ENCODE measurements around the gene CREM.

CREM gene

GRCh38 chr10:35188954-35189353 lies 62.3 kb downstream of the CREM start:
- H3K79me1 ChIP-seq (ENCODE audit: low read length) = no peaks in the 10 kb centered on the region
- H3K36me3 ChIP-seq (ENCODE audit: control insufficient read depth in 1 of 2, insufficient read depth in 2 of 2, low read length in 2 of 2) = peaks cover 0 to under 1% of the 10 kb centered on the region in 2 experiments
- no peak overlapping the region for H3K23ac ChIP-seq (ENCODE audit: low read length)
- H2BK12ac ChIP-seq (ENCODE audit: low read length) = no peak overlapping the region
- H3K4me3 ChIP-seq (ENCODE audit: low read depth, low read length) = no peak overlapping the region
- no peak overlapping the region for H3K4ac ChIP-seq (ENCODE audit: low read depth, low read length)
- no peak overlapping the region for H3K27ac ChIP-seq (ENCODE audit: low read depth, low read length)
- H3K14ac ChIP-seq (ENCODE audit: low read length) = no peak overlapping the region
- no peak overlapping the region for H2BK5ac ChIP-seq (ENCODE audit: low read depth, low read length, poor library complexity)
- H4K12ac ChIP-seq (ENCODE audit: low read depth, low read length) = no peak overlapping the region
- H3K9ac ChIP-seq (ENCODE audit: low read length) = no peak overlapping the region
- H3K4me2 ChIP-seq (ENCODE audit: low read length) = no peak overlapping the region
- no peak overlapping the region for H3K18ac ChIP-seq (ENCODE audit: low read length)
- H2AFZ ChIP-seq (ENCODE audit: insufficient read depth, low read length, poor library complexity) = no peak overlapping the region
- no peaks in the 10 kb centered on the region for H3K9me3 ChIP-seq (ENCODE audit: insufficient read depth, low read depth, low read length)
- no peaks in the 10 kb centered on the region for H3K27me3 ChIP-seq (ENCODE audit: insufficient read depth, low read length)
- no CpG with 5 or more reads among the region's 3 CpGs for WGBS (ENCODE audit: extremely low coverage, insufficient coverage, insufficient read length)
- no peak overlapping the region for H4K91ac ChIP-seq (ENCODE audit: low read depth, low read length)
- H4K8ac ChIP-seq (ENCODE audit: low read depth, low read length) = no peak overlapping the region
- no peak overlapping the region for H2BK120ac ChIP-seq (ENCODE audit: insufficient read depth, low read length, poor library complexity)
- no peak overlapping the region for H2AK5ac ChIP-seq (ENCODE audit: low read length)
- no peaks in the 10 kb centered on the region for H3K79me2 ChIP-seq (ENCODE audit: control insufficient read depth, insufficient read depth, low read length, poor library complexity)
- H3K4me1 ChIP-seq (ENCODE audit: control insufficient read depth in 1 of 2, insufficient read depth in 2 of 2, low read length in 2 of 2) = peaks cover 2 to 5% of the 10 kb centered on the region in 2 experiments
- DNase-seq = no peak

- WGBS (ENCODE audit: extremely low coverage, insufficient coverage, insufficient read length) = no CpG with 5 or more reads among the region's 2 CpGs
- H3K23ac ChIP-seq (ENCODE audit: low read length) = no peak overlapping the region
- H4K12ac ChIP-seq (ENCODE audit: low read depth, low read length) = no peak overlapping the region
- no peak for DNase-seq
- no peaks in the 10 kb centered on the region for H3K79me2 ChIP-seq (ENCODE audit: control insufficient read depth, insufficient read depth, low read length, poor library complexity)
- peak overlapping the region; percentile 49 for H2AK5ac ChIP-seq (ENCODE audit: low read length)
- H3K18ac ChIP-seq (ENCODE audit: low read length) = no peak overlapping the region
- H3K27me3 ChIP-seq (ENCODE audit: insufficient read depth, low read length) = no peaks in the 10 kb centered on the region
- no peak overlapping the region for H4K91ac ChIP-seq (ENCODE audit: low read depth, low read length)
- no peak overlapping the region for H3K14ac ChIP-seq (ENCODE audit: low read length)
- no peak overlapping the region for H3K9ac ChIP-seq (ENCODE audit: low read length)
- H3K27ac ChIP-seq (ENCODE audit: low read depth, low read length) = no peak overlapping the region
- no peak overlapping the region for H3K4me2 ChIP-seq (ENCODE audit: low read length)
- H2BK12ac ChIP-seq (ENCODE audit: low read length) = peak overlapping the region; percentile 15
- peak overlapping the region; percentile 12 for H4K8ac ChIP-seq (ENCODE audit: low read depth, low read length)
- no peak overlapping the region for H3K4ac ChIP-seq (ENCODE audit: low read depth, low read length)
- H3K79me1 ChIP-seq (ENCODE audit: low read length) = peaks cover 3% of the 10 kb centered on the region
- no peaks in the 10 kb centered on the region for H3K9me3 ChIP-seq (ENCODE audit: insufficient read depth, low read depth, low read length)
- H3K4me1 ChIP-seq (ENCODE audit: control insufficient read depth in 1 of 2, insufficient read depth in 2 of 2, low read length in 2 of 2) = peaks cover 2 to 5% of the 10 kb centered on the region in 2 experiments
- no peak overlapping the region for H2AFZ ChIP-seq (ENCODE audit: insufficient read depth, low read length, poor library complexity)
- no peak overlapping the region for H2BK5ac ChIP-seq (ENCODE audit: low read depth, low read length, poor library complexity)
- no peaks in the 10 kb centered on the region for H3K36me3 ChIP-seq (ENCODE audit: control insufficient read depth in 1 of 2, insufficient read depth in 2 of 2, low read length in 2 of 2)
- H3K4me3 ChIP-seq (ENCODE audit: low read depth, low read length) = no peak overlapping the region
- H2BK120ac ChIP-seq (ENCODE audit: insufficient read depth, low read length, poor library complexity) = no peak overlapping the region
These were observed 64.9 kb downstream of the CREM start for GRCh38 chr10:35191523-35191922.

GRCh38 chr10:35192645-35193249 lies 66.1 kb downstream of the CREM start:
- Histone ChIP-seq H3K4me1 (ENCODE audit: control insufficient read depth in 1 of 2, insufficient read depth in 2 of 2, low read length in 2 of 2) (peaks cover 2 to 5% of the 10 kb centered on the region in 2 experiments), H3K23ac (ENCODE audit: low read length) (no peak overlapping the region), H3K4me3 (ENCODE audit: low read depth, low read length) (no peak overlapping the region), H3K14ac (ENCODE audit: low read length) (no peak overlapping the region), H2BK12ac (ENCODE audit: low read length) (no peak overlapping the region), H3K9me3 (ENCODE audit: insufficient read depth, low read depth, low read length) (no peaks in the 10 kb centered on the region), H3K4me2 (ENCODE audit: low read length) (no peak overlapping the region), H4K12ac (ENCODE audit: low read depth, low read length) (no peak overlapping the region), H3K18ac (ENCODE audit: low read length) (no peak overlapping the region), H3K79me1 (ENCODE audit: low read length) (peaks cover 3% of the 10 kb centered on the region), H2BK5ac (ENCODE audit: low read depth, low read length, poor library complexity) (no peak overlapping the region), H3K4ac (ENCODE audit: low read depth, low read length) (no peak overlapping the region), H3K27me3 (ENCODE audit: insufficient read depth, low read length) (no peaks in the 10 kb centered on the region), H2AK5ac (ENCODE audit: low read length) (no peak overlapping the region), H3K27ac (ENCODE audit: low read depth, low read length) (peak overlapping the region; percentile 14), H4K8ac (ENCODE audit: low read depth, low read length) (no peak overlapping the region), H3K9ac (ENCODE audit: low read length) (no peak overlapping the region), H2AFZ (ENCODE audit: insufficient read depth, low read length, poor library complexity) (no peak overlapping the region), H2BK120ac (ENCODE audit: insufficient read depth, low read length, poor library complexity) (no peak overlapping the region), H3K79me2 (ENCODE audit: control insufficient read depth, insufficient read depth, low read length, poor library complexity) (no peaks in the 10 kb centered on the region), H3K36me3 (ENCODE audit: control insufficient read depth in 1 of 2, insufficient read depth in 2 of 2, low read length in 2 of 2) (no peaks in the 10 kb centered on the region), H4K91ac (ENCODE audit: low read depth, low read length) (no peak overlapping the region)
- WGBS (ENCODE audit: extremely low coverage, insufficient coverage, insufficient read length) = no CpG with 5 or more reads among the region's 3 CpGs
- DNase-seq = peak; percentile 89 to 94

GRCh38 chr10:35194471-35194870 lies 67.8 kb downstream of the CREM start:
- no peak overlapping the region for H3K27ac ChIP-seq (ENCODE audit: low read depth, low read length)
- no peak overlapping the region for H3K4me2 ChIP-seq (ENCODE audit: low read length)
- H2AK5ac ChIP-seq (ENCODE audit: low read length) = no peak overlapping the region
- peaks cover 2 to 5% of the 10 kb centered on the region in 2 experiments for H3K4me1 ChIP-seq (ENCODE audit: control insufficient read depth in 1 of 2, insufficient read depth in 2 of 2, low read length in 2 of 2)
- H3K79me1 ChIP-seq (ENCODE audit: low read length) = peaks cover 3% of the 10 kb centered on the region
- H3K36me3 ChIP-seq (ENCODE audit: control insufficient read depth in 1 of 2, insufficient read depth in 2 of 2, low read length in 2 of 2) = no peaks in the 10 kb centered on the region
- H4K8ac ChIP-seq (ENCODE audit: low read depth, low read length) = no peak overlapping the region
- no peak overlapping the region for H2BK12ac ChIP-seq (ENCODE audit: low read length)
- no peak overlapping the region for H2BK120ac ChIP-seq (ENCODE audit: insufficient read depth, low read length, poor library complexity)
- H2AFZ ChIP-seq (ENCODE audit: insufficient read depth, low read length, poor library complexity) = no peak overlapping the region
- no peaks in the 10 kb centered on the region for H3K27me3 ChIP-seq (ENCODE audit: insufficient read depth, low read length)
- H3K4ac ChIP-seq (ENCODE audit: low read depth, low read length) = no peak overlapping the region
- no peak overlapping the region for H3K4me3 ChIP-seq (ENCODE audit: low read depth, low read length)
- no peaks in the 10 kb centered on the region for H3K9me3 ChIP-seq (ENCODE audit: insufficient read depth, low read depth, low read length)
- no peak overlapping the region for H4K12ac ChIP-seq (ENCODE audit: low read depth, low read length)
- peak in 1 of 2 donors; percentile 51 for DNase-seq
- no peaks in the 10 kb centered on the region for H3K79me2 ChIP-seq (ENCODE audit: control insufficient read depth, insufficient read depth, low read length, poor library complexity)
- H2BK5ac ChIP-seq (ENCODE audit: low read depth, low read length, poor library complexity) = no peak overlapping the region
- H3K23ac ChIP-seq (ENCODE audit: low read length) = no peak overlapping the region
- no peak overlapping the region for H3K9ac ChIP-seq (ENCODE audit: low read length)
- H3K18ac ChIP-seq (ENCODE audit: low read length) = no peak overlapping the region
- no peak overlapping the region for H4K91ac ChIP-seq (ENCODE audit: low read depth, low read length)
- H3K14ac ChIP-seq (ENCODE audit: low read length) = no peak overlapping the region
